Liver (tissue), 9 donors: Measurements from ENCODE around the gene SMARCC2. TPM values are rescaled to one million over a fixed set of nuclear protein-coding genes. Genes with fewer than 3 reads are reported as not detected.
A peak's percentile ranks its signal among the peaks of the same experiment; 100 is the strongest.

ENCODE experiments used
- DNase-seq: peaks from one replicate; pipeline ENCODE4 v3.0.0-alpha.2; 2017; ENCODE audit warnings: low spot score
- H3K27ac ChIP-seq, 2 donors: one replicate each; pipeline ENCODE4 v1.7.0; 2013; ENCODE audit warnings: inconsistent platforms in 2 of 2, low read length in 2 of 2, control low read depth in 1 of 2, low read depth in 1 of 2, mild to moderate bottlenecking in 1 of 2
- H3K27me3 ChIP-seq, 4 donors: one replicate each; pipeline versions ENCODE4 v1.6.1 to v1.7.0; 2013; ENCODE audit warnings: low read length in 3 of 4, inconsistent platforms in 1 of 4, mild to moderate bottlenecking in 1 of 4, moderate library complexity in 1 of 4; ENCODE audit not compliant: control insufficient read depth in 4 of 4, insufficient read depth in 4 of 4
- H3K36me3 ChIP-seq, 4 donors: one replicate each; pipeline versions ENCODE4 v1.6.1 to v1.7.0; 2013; ENCODE audit warnings: low read length in 3 of 4, mild to moderate bottlenecking in 3 of 4, low read depth in 1 of 4, moderate library complexity in 1 of 4; ENCODE audit not compliant: control insufficient read depth in 4 of 4, insufficient read depth in 3 of 4
- H3K4me1 ChIP-seq, 4 donors: one replicate each; pipeline versions ENCODE4 v1.6.1 to v1.7.0; 2013; ENCODE audit warnings: low read length in 3 of 4, mild to moderate bottlenecking in 3 of 4, moderate library complexity in 1 of 4; ENCODE audit not compliant: control insufficient read depth in 4 of 4, insufficient read depth in 4 of 4
- H3K4me3 ChIP-seq, 3 donors: one replicate each; pipeline versions ENCODE4 v1.6.1 to v1.7.0; 2013; ENCODE audit warnings: low read length in 3 of 3, control low read depth in 1 of 3, low read depth in 1 of 3, mild to moderate bottlenecking in 1 of 3
- H3K9ac ChIP-seq, 2 donors: one replicate each; pipeline ENCODE4 v1.7.0; 2013; ENCODE audit warnings: low read length in 2 of 2, mild to moderate bottlenecking in 2 of 2, moderate library complexity in 2 of 2, control low read depth in 1 of 2, low read depth in 1 of 2
- H3K9me3 ChIP-seq, 4 donors: one replicate each; pipeline versions ENCODE4 v1.6.1 to v1.7.0; 2013; ENCODE audit warnings: low read length in 3 of 4; ENCODE audit not compliant: control insufficient read depth in 4 of 4
- ATF3 ChIP-seq: IDR thresholded peaks from 2 replicates; pipeline ENCODE4 v1.6.1; 2016; ENCODE audit warnings: antibody characterized with exemption
- EGR1 ChIP-seq, 2 donors: IDR thresholded peaks; 2 replicates each; pipeline ENCODE4 v1.6.1; 2016 to 2018; ENCODE audit warnings: antibody characterized with exemption in 2 of 2, low read depth in 2 of 2
- FOXA1 ChIP-seq: IDR thresholded peaks from 2 replicates; pipeline ENCODE4 v1.6.1; 2016; ENCODE audit warnings: antibody characterized with exemption
- FOXA2 ChIP-seq: IDR thresholded peaks from 2 replicates; pipeline ENCODE4 v1.6.1; 2016; ENCODE audit warnings: antibody characterized with exemption
- GABPA ChIP-seq, 2 donors: IDR thresholded peaks in 1 of 2; conservative IDR thresholded peaks in 1 of 2; 2 replicates each; pipeline ENCODE4 v1.6.1; 2016; ENCODE audit warnings: antibody characterized with exemption in 2 of 2, mild to moderate bottlenecking in 1 of 2, moderate library complexity in 1 of 2
- HNF4A ChIP-seq, 2 donors: conservative IDR thresholded peaks; 2 replicates each; pipeline ENCODE4 v1.6.1; 2016; ENCODE audit warnings: antibody characterized with exemption in 2 of 2, mild to moderate bottlenecking in 2 of 2
- HNF4G ChIP-seq: IDR thresholded peaks from 2 replicates; pipeline ENCODE4 v1.6.1; 2016; ENCODE audit warnings: antibody characterized with exemption
- JUND ChIP-seq, 2 donors: IDR thresholded peaks; 2 replicates each; pipeline ENCODE4 v1.6.1; 2016; ENCODE audit warnings: antibody characterized with exemption in 2 of 2
- NR2F2 ChIP-seq: IDR thresholded peaks from 2 replicates; pipeline ENCODE4 v1.6.1; 2016; ENCODE audit warnings: antibody characterized with exemption
- RAD21 ChIP-seq, 2 donors: IDR thresholded peaks; 2 replicates each; pipeline ENCODE4 v1.6.1; 2016; ENCODE audit warnings: antibody characterized with exemption in 2 of 2, mild to moderate bottlenecking in 2 of 2
- REST ChIP-seq: IDR thresholded peaks from 2 replicates; pipeline ENCODE4 v1.6.1; 2016; ENCODE audit warnings: antibody characterized with exemption, mild to moderate bottlenecking
- RXRA ChIP-seq, 2 donors: IDR thresholded peaks; 2 replicates each; pipeline ENCODE4 v1.6.1; 2017 to 2018; ENCODE audit warnings: antibody characterized with exemption in 2 of 2, mild to moderate bottlenecking in 1 of 2
- SP1 ChIP-seq: IDR thresholded peaks from 2 replicates; pipeline ENCODE4 v1.6.1; 2018; ENCODE audit warnings: antibody characterized with exemption, mild to moderate bottlenecking
- TAF1 ChIP-seq: conservative IDR thresholded peaks from 2 replicates; pipeline ENCODE4 v1.6.1; 2016; ENCODE audit warnings: antibody characterized with exemption, mild to moderate bottlenecking
- YY1 ChIP-seq: IDR thresholded peaks from 2 replicates; pipeline ENCODE4 v1.6.1; 2016; ENCODE audit warnings: antibody characterized with exemption, mild to moderate bottlenecking
- WGBS: extraction: QIAGEN DNeasy Blood & Tissue Kit; methylation state at CpG from one replicate; pipeline ENCODE4 v1.1.7; 2013; 5-methylcytosine and 5-hydroxymethylcytosine counted together
- polyA plus RNA-seq, 2 donors: library from polyadenylated mRNA; stranded (reverse) in 1 of 2; unstranded in 1 of 2; fragments of 200-250 nt in 1 of 2; fragments of >200 nt in 1 of 2; fragmentation: Nextera tagmentation in 1 of 2; extraction: Ambion mirVana in 1 of 2; gene quantifications; one replicate each; pipeline versions ENCODE4 v1.2.1 to v1.2.3, GENCODE V29; 2013 to 2015
- total RNA-seq, 2 donors: library from RNA; depleted of rRNA; stranded (reverse); fragments of >200 nt; gene quantifications; one replicate each; pipeline ENCODE4 v1.2.3, GENCODE V29; 2014
- TF ChIP-seq, protein P1 (sequence below): IDR thresholded peaks from 2 replicates; pipeline ENCODE4 v1.6.1; 2016; ENCODE audit warnings: antibody characterized with exemption
- TF ChIP-seq, protein P2 (sequence below): IDR thresholded peaks from 2 replicates; pipeline ENCODE4 v1.6.1; 2016; ENCODE audit warnings: antibody characterized with exemption
- TF ChIP-seq, protein P3 (sequence below): fragments of 150-350 bp; IDR thresholded peaks from 2 replicates; pipeline ENCODE4 v1.5.1; 2017; ENCODE audit warnings: improper control_type of control experiment, low read depth, low read length; ENCODE audit not compliant: missing input control
- donor health status: healthy.
- donor health status: healthy.
- donor health status: healthy.
- donor health status: healthy.
- donor health status: healthy.

Gene SMARCC2
- total and polyA plus RNA-seq, 4 donors, result 12.8 to 24.8 (median 22.5) TPM

- no peak overlapping the region for H3K4me3 ChIP-seq
- TF ChIP-seq, protein P1, sequence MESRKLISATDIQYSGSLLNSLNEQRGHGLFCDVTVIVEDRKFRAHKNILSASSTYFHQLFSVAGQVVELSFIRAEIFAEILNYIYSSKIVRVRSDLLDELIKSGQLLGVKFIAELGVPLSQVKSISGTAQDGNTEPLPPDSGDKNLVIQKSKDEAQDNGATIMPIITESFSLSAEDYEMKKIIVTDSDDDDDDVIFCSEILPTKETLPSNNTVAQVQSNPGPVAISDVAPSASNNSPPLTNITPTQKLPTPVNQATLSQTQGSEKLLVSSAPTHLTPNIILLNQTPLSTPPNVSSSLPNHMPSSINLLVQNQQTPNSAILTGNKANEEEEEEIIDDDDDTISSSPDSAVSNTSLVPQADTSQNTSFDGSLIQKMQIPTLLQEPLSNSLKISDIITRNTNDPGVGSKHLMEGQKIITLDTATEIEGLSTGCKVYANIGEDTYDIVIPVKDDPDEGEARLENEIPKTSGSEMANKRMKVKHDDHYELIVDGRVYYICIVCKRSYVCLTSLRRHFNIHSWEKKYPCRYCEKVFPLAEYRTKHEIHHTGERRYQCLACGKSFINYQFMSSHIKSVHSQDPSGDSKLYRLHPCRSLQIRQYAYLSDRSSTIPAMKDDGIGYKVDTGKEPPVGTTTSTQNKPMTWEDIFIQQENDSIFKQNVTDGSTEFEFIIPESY, result peak; percentile 70
- TF ChIP-seq JUND (IDR thresholded peaks at IDR 0.05) (peak; percentile 74 to 80), EGR1 (IDR thresholded peaks at IDR 0.05; ENCODE audit: low read depth in 2 of 2) (peak; percentile 58 to 81), YY1 (peak; percentile 71), NR2F2 (peak; percentile 85), GABPA (IDR thresholded peaks at IDR 0.05 in 1 of 2, conservative IDR thresholded peaks at IDR 0.05 in 1 of 2) (peak in 1 of 2 donors; percentile 65), SP1 (peak; percentile 97), RAD21 (IDR thresholded peaks at IDR 0.05) (peak; percentile 26 to 49), REST (peak; percentile 75), FOXA1 (no peak), FOXA2 (peak; percentile 44), ATF3 (peak; percentile 57), HNF4A (conservative IDR thresholded peaks at IDR 0.05) (peak; percentile 90 to 93), HNF4G (peak; percentile 74), TAF1 (peak; percentile 42), RXRA (IDR thresholded peaks at IDR 0.05) (peak; percentile 99)
- TF ChIP-seq, protein P2, sequence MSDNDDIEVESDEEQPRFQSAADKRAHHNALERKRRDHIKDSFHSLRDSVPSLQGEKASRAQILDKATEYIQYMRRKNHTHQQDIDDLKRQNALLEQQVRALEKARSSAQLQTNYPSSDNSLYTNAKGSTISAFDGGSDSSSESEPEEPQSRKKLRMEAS, result peak; percentile 71
- TF ChIP-seq, protein P3, sequence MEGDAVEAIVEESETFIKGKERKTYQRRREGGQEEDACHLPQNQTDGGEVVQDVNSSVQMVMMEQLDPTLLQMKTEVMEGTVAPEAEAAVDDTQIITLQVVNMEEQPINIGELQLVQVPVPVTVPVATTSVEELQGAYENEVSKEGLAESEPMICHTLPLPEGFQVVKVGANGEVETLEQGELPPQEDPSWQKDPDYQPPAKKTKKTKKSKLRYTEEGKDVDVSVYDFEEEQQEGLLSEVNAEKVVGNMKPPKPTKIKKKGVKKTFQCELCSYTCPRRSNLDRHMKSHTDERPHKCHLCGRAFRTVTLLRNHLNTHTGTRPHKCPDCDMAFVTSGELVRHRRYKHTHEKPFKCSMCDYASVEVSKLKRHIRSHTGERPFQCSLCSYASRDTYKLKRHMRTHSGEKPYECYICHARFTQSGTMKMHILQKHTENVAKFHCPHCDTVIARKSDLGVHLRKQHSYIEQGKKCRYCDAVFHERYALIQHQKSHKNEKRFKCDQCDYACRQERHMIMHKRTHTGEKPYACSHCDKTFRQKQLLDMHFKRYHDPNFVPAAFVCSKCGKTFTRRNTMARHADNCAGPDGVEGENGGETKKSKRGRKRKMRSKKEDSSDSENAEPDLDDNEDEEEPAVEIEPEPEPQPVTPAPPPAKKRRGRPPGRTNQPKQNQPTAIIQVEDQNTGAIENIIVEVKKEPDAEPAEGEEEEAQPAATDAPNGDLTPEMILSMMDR, result no peak
- H3K9ac ChIP-seq, result no peak overlapping the region
- H3K9me3 ChIP-seq, result no peaks in the 10 kb centered on the region
- 55% methylated on average over 11 of the region's 11 CpGs for WGBS
- peaks cover 34 to 64% (median 54%) of the 10 kb centered on the region in 4 donors for H3K4me1 ChIP-seq
- H3K36me3 ChIP-seq, result no peaks in the 10 kb centered on the region
- H3K27me3 ChIP-seq, result no peaks in the 10 kb centered on the region
- H3K27ac ChIP-seq, result peak overlapping the region; percentile 71 to 89
- no peak for DNase-seq
Measured at GRCh38 chr12:56121204-56121870, 67.9 kb downstream of the SMARCC2 start.
